Sigmoid colon (tissue), 7 donors: ENCODE measurements around the gene HTT. TPM values are rescaled to one million over a fixed set of nuclear protein-coding genes. Genes with fewer than 3 reads are reported as not detected.
A peak's percentile ranks its signal among the peaks of the same experiment; 100 is the strongest.

Source experiments
- DNase-seq: peaks from one replicate; pipeline ENCODE4 v3.0.0-alpha.2; 2019
- H3K27ac ChIP-seq, 4 donors: fragments of 200-600 bp; sonication (generic); one replicate each; pipeline ENCODE4 v1.5.1; 2016 to 2019; ENCODE audit warnings: mild to moderate bottlenecking in 1 of 4
- H3K27me3 ChIP-seq, 3 donors: fragments of 200-600 bp; sonication (generic); one replicate each; pipeline ENCODE4 v1.5.1; 2019; ENCODE audit warnings: mild to moderate bottlenecking in 1 of 3
- H3K36me3 ChIP-seq, 4 donors: fragments of 200-600 bp; sonication (generic); one replicate each; pipeline ENCODE4 v1.5.1; 2016 to 2019
- H3K4me1 ChIP-seq, 4 donors: fragments of 200-600 bp; sonication (generic); one replicate each; pipeline ENCODE4 v1.5.1; 2017 to 2019
- H3K4me3 ChIP-seq, 4 donors: fragments of 200-600 bp; sonication (generic); one replicate each; pipeline ENCODE4 v1.5.1; 2017 to 2019; ENCODE audit warnings: mild to moderate bottlenecking in 2 of 4, moderate library complexity in 1 of 4
- H3K9me3 ChIP-seq, 4 donors: fragments of 200-600 bp in 3 of 4; sonication (generic) in 3 of 4; one replicate each; pipeline versions ENCODE4 v1.5.1 to v1.6.1; 2013 to 2019
- EP300 ChIP-seq, 4 donors: sonication (generic); formaldehyde crosslinking; IDR thresholded peaks; one replicate each; pipeline ENCODE4 v1.6.1; 2017; ENCODE audit warnings: antibody characterized with exemption in 4 of 4
- POLR2A ChIP-seq, 2 donors: fragments of 450-650 bp; IDR thresholded peaks; one replicate each; pipeline ENCODE4 v1.6.1; 2016; ENCODE audit warnings: antibody characterized with exemption in 2 of 2, mild to moderate bottlenecking in 2 of 2, moderate library complexity in 2 of 2
- POLR2AphosphoS5 ChIP-seq, 4 donors: sonication (generic); formaldehyde crosslinking; IDR thresholded peaks; one replicate each; pipeline ENCODE4 v1.6.1; 2017; ENCODE audit warnings: antibody characterized with exemption in 4 of 4
- WGBS, 2 donors: extraction: QIAGEN DNeasy Blood & Tissue Kit; methylation state at CpG; one replicate each; pipeline ENCODE4 v1.1.7; 2013; 5-methylcytosine and 5-hydroxymethylcytosine counted together
- intact Hi-C: fragments of 100-400 bp; cut with DNase I; formaldehyde crosslinking; loops from one replicate; pipeline ENCODE4 v1.15.1; 2023
- polyA plus RNA-seq, 3 donors: library from polyadenylated mRNA; stranded (reverse); fragments of 200-250 nt; gene quantifications; one replicate each; pipeline ENCODE4 v1.2.3, GENCODE V29; 2013
- total RNA-seq, 4 donors: library from RNA; depleted of rRNA; stranded (reverse); fragments of >200 nt; gene quantifications; one replicate each; pipeline ENCODE4 v1.1.0, GENCODE V29; 2016
- TF ChIP-seq, protein P1 (sequence below), 4 experiments: fragments of 450-650 bp in 3 of 4; fragments of 200-600 bp in 1 of 4; IDR thresholded peaks; one replicate each; pipeline ENCODE4 v1.5.1; 2016 to 2019; ENCODE audit warnings: antibody characterized with exemption in 4 of 4, mild to moderate bottlenecking in 3 of 4, moderate library complexity in 2 of 4
- donor health status: healthy with polysubstance abuse.
- donor health status: Bipolar disorder and iron deficiency.
- donor health status: healthy.

HTT gene
- total and polyA plus RNA-seq, 7 donors = 6.5 to 41.5 (median 22.7) TPM

GRCh38 chr4:3262208-3263052 is 187.9 kb downstream of the HTT start:
- Histone ChIP-seq H3K27me3 (no peaks in the 10 kb centered on the region), H3K4me1 (no peaks in the 10 kb centered on the region), H3K9me3 (no peaks in the 10 kb centered on the region), H3K4me3 (no peak overlapping the region), H3K27ac (no peak overlapping the region), H3K36me3 (no peaks in the 10 kb centered on the region)
- intact Hi-C loops = no loop called here
- 89 to 92% methylated on average over 23 of the region's 23 CpGs for WGBS, 2 donors
- peak; percentile 41 for DNase-seq
- no peak for TF ChIP-seq EP300 (IDR thresholded peaks at IDR 0.05)
- TF ChIP-seq POLR2A (IDR thresholded peaks at IDR 0.05) = no peak
- no peak for TF ChIP-seq POLR2AphosphoS5 (IDR thresholded peaks at IDR 0.05)
- TF ChIP-seq, protein P1, sequence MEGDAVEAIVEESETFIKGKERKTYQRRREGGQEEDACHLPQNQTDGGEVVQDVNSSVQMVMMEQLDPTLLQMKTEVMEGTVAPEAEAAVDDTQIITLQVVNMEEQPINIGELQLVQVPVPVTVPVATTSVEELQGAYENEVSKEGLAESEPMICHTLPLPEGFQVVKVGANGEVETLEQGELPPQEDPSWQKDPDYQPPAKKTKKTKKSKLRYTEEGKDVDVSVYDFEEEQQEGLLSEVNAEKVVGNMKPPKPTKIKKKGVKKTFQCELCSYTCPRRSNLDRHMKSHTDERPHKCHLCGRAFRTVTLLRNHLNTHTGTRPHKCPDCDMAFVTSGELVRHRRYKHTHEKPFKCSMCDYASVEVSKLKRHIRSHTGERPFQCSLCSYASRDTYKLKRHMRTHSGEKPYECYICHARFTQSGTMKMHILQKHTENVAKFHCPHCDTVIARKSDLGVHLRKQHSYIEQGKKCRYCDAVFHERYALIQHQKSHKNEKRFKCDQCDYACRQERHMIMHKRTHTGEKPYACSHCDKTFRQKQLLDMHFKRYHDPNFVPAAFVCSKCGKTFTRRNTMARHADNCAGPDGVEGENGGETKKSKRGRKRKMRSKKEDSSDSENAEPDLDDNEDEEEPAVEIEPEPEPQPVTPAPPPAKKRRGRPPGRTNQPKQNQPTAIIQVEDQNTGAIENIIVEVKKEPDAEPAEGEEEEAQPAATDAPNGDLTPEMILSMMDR (IDR thresholded peaks at IDR 0.05) = no peak

DNA sequence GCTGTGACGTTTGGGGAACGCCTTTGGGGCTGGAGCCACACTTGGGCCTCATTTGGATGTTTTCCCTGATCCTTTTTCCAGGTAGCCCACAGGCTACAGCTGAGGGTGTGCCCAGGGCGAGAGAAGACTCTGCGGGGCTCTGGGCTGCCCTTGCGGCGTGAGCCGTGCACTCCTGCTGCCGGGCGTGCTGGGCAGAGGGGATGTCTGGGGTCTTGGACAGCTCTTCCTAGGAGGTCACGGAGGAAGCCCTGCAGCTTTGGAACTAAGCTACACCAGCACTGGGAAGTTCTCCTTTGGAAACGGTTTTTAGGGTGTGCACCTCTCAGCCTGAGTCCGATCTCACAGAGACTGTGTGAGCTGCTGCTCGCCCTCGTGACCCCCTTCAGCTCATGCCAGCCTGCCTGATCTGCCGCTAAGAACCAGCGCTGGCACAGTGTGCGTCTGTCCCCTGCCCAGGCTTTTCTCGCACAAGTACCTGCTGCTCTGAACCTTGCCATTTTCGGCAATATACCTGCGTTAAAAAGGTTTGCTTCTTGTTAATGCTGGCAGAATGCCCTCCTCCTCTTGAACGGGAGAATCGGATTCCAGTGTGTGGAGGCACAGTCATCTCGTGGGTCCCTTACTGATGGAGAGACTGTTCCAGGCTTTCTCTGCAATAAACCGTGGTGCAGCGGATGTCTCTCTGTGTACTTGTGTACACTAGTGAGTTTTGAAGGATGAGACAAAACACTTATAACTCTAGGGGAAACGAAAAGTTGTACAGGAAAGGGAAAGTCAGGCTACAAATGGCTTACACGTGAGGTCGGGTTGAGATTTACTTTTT is 188.8 kb downstream of the HTT start:
- Histone ChIP-seq H3K4me1 (no peaks in the 10 kb centered on the region), H3K36me3 (no peaks in the 10 kb centered on the region), H3K27ac (no peak overlapping the region), H3K9me3 (no peaks in the 10 kb centered on the region), H3K27me3 (no peaks in the 10 kb centered on the region), H3K4me3 (no peak overlapping the region)
- intact Hi-C loops = no loop called here
- peak; percentile 44 for DNase-seq
- TF ChIP-seq, protein P1 (IDR thresholded peaks at IDR 0.05) = no peak
- TF ChIP-seq POLR2A (IDR thresholded peaks at IDR 0.05) (no peak), POLR2AphosphoS5 (IDR thresholded peaks at IDR 0.05) (no peak), EP300 (IDR thresholded peaks at IDR 0.05) (no peak)
- WGBS, 2 donors = 84 to 86% methylated on average over 28 of the region's 28 CpGs

DNA sequence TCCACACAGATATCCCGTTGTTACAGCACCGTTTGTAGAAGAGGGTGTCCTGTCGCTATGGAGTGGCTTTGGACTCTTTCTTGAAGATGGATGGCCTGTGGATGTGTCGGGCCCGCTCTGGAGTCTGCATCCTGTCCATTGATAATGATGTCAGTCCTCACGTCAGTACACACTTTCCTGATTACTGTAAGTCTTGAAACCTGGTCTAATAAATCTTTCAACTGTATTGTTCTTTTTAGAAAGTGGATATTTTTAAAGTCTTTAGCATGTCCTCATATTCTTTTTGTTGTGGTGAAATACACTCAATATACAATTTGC is 189.4 kb downstream of the HTT start:
- TF ChIP-seq, protein P1 (IDR thresholded peaks at IDR 0.05) = no peak
- TF ChIP-seq POLR2A (IDR thresholded peaks at IDR 0.05) (no peak), EP300 (IDR thresholded peaks at IDR 0.05) (no peak), POLR2AphosphoS5 (IDR thresholded peaks at IDR 0.05) (no peak)

DNA sequence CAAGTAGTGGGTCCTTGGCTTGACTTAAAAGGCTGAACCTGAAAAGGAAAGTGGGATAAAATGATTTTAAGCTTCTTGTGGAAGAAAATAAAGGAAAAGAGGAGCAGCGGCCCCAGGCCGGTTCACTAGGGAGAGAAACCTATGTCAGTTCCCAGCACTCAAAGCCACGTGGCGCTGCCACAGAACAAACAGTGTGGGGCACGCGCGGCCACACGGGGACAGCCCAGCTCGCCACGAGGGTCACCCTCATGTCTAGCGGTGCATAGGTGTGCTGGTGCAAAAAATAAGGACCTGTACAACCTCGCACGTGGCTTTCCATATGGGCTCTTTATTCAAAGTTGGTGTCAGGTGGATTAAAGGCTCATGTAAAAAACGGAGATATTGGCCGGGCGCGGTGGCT is 191.6 kb downstream of the HTT start:
- H3K36me3 ChIP-seq = no peaks in the 10 kb centered on the region
- H3K9me3 ChIP-seq = no peaks in the 10 kb centered on the region
- intact Hi-C loops = no loop called here
- H3K4me1 ChIP-seq = peaks cover 0 to 11% (median 8%) of the 10 kb centered on the region in 4 donors
- TF ChIP-seq, protein P1 (IDR thresholded peaks at IDR 0.05) = no peak
- TF ChIP-seq EP300 (IDR thresholded peaks at IDR 0.05) (no peak), POLR2AphosphoS5 (IDR thresholded peaks at IDR 0.05) (no peak), POLR2A (IDR thresholded peaks at IDR 0.05) (no peak)
- no peak overlapping the region for H3K27ac ChIP-seq
- no peak overlapping the region for H3K4me3 ChIP-seq
- H3K27me3 ChIP-seq = no peaks in the 10 kb centered on the region
- WGBS, 2 donors = 94 to 95% methylated on average over 17 of the region's 17 CpGs
- DNase-seq = peak; percentile 27

More for the DNA sequence above, 189.4 kb downstream of the HTT start:
- no peaks in the 10 kb centered on the region for H3K27me3 ChIP-seq
- no peak overlapping the region for H3K4me3 ChIP-seq
- no peaks in the 10 kb centered on the region for H3K4me1 ChIP-seq
- H3K36me3 ChIP-seq = no peaks in the 10 kb centered on the region
- WGBS, 2 donors = 77 to 80% methylated on average over 6 of the region's 6 CpGs
- no peak for DNase-seq
- no peak overlapping the region for H3K27ac ChIP-seq
- H3K9me3 ChIP-seq = no peaks in the 10 kb centered on the region
- intact Hi-C loops = no loop called here
